ENCODE results near the gene TPM4.

The TPM4 gene

DNA sequence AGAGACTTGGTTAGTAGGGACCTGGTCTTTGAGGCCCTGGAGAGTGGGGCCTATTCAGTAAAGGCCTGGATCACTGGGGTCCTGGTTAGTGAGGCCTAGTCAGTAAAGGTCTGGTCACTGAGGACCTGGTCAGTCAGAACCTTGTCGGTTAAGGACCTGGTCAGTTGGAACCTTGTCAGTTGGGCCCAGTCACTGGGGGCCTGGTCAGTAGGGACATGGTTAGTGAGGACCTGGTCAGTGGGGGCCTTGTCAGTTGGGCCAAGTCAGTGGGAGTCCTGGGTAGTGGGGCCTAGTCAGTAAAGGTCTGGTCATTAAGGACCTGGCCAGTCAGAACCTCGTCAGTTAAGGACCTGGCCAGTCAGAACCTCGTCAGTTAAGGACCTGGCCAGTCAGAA is 43.2 kb upstream of the TPM4 start:
- no peak for TF ChIP-seq CTCF (IDR thresholded peaks at IDR 0.05; ENCODE audit: low read depth, low read length)
- no peak for DNase-seq (ENCODE audit: extremely low read depth, low read depth)

DNA sequence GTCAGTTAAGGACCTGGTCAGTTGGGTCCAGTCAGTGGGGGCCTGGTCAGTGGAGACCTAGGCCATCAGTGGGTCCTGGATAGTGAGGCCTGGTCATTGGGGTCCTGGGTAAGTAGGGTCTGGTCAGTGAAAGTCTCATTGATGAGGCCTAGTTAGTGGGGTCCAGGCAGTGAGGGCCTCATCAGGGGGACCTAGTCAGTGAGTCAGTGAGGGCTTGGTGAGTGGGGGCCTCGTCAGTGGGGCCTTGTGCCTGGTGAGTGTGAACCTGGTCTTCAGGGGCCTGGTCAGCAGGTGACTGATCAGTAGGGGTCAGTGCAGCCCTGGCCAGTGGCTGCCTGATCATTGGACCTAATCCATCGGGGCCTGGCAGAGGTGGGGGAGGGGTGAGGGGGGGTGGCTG is 42.6 kb upstream of the TPM4 start:
- TF ChIP-seq CTCF (IDR thresholded peaks at IDR 0.05; ENCODE audit: low read depth, low read length): no peak
- DNase-seq (ENCODE audit: extremely low read depth, low read depth): no peak

GRCh38 chr19:16034180-16034579 is 42.1 kb upstream of the TPM4 start:
- no peak for DNase-seq (ENCODE audit: extremely low read depth, low read depth)
- no peak for TF ChIP-seq CTCF (IDR thresholded peaks at IDR 0.05; ENCODE audit: low read depth, low read length)

GRCh38 chr19:16034958-16035560 is 41.2 kb upstream of the TPM4 start:
- no peak for TF ChIP-seq CTCF (IDR thresholded peaks at IDR 0.05; ENCODE audit: low read depth, low read length)
- DNase-seq (ENCODE audit: extremely low read depth, low read depth): no peak

GRCh38 chr19:16035601-16036297 is 40.5 kb upstream of the TPM4 start:
- no peak for DNase-seq (ENCODE audit: extremely low read depth, low read depth)
- TF ChIP-seq CTCF (IDR thresholded peaks at IDR 0.05; ENCODE audit: low read depth, low read length): no peak

GRCh38 chr19:16036397-16036925 is 39.8 kb upstream of the TPM4 start:
- TF ChIP-seq CTCF (IDR thresholded peaks at IDR 0.05; ENCODE audit: low read depth, low read length): no peak
- DNase-seq (ENCODE audit: extremely low read depth, low read depth): no peak

- no peak for DNase-seq (ENCODE audit: extremely low read depth, low read depth)
- no peak for TF ChIP-seq CTCF (IDR thresholded peaks at IDR 0.05; ENCODE audit: low read depth, low read length)
These were observed 39.4 kb upstream of the TPM4 start for GRCh38 chr19:16036941-16037340.

Measured in AG09319 (cell line).